GM23338 (cell line): ENCODE results near the gene RPS6KA5.

ENCODE experiments used
- EZH2 ChIP-seq: fragments of 200-600 bp; sonication (generic); IDR thresholded peaks from one replicate; pipeline ENCODE4 v1.8.0; 2017; ENCODE audit warnings: antibody characterized with exemption, mild to moderate bottlenecking, low read depth; ENCODE audit not compliant: unreplicated experiment
- EZH2phosphoT487 ChIP-seq: fragments of 200-600 bp; sonication (generic); IDR thresholded peaks from one replicate; pipeline ENCODE4 v1.8.1; 2018; ENCODE audit warnings: antibody characterized with exemption; ENCODE audit not compliant: unreplicated experiment
- JUNB ChIP-seq: IDR thresholded peaks from one replicate; pipeline ENCODE4 v1.6.1; 2016; ENCODE audit warnings: antibody characterized with exemption; ENCODE audit not compliant: unreplicated experiment
- POLR2AphosphoS5 ChIP-seq: IDR thresholded peaks from 2 replicates; pipeline ENCODE4 v1.6.1; 2016; ENCODE audit warnings: antibody characterized with exemption, low read depth
- ZNF331 ChIP-seq: fragments of 250-450 bp; sonication (Bioruptor Pico); IDR thresholded peaks from 2 replicates; pipeline ENCODE4 v1.5.0; 2020; ENCODE audit warnings: low read depth, mild to moderate bottlenecking, moderate library complexity
- TF ChIP-seq, protein P1 (sequence below), 2 experiments: fragments of 200-600 bp in 1 of 2; sonication (generic) in 1 of 2; conservative IDR thresholded peaks; 2 replicates each; pipeline versions ENCODE4 v1.5.1 to v1.6.1; 2016 to 2017; ENCODE audit warnings: antibody characterized with exemption in 2 of 2, low read depth in 2 of 2, mild to moderate bottlenecking in 2 of 2, moderate library complexity in 1 of 2
- TF ChIP-seq, protein P2 (sequence below): IDR thresholded peaks from 2 replicates; pipeline ENCODE4 v1.6.1; 2016; ENCODE audit warnings: antibody characterized with exemption

DNA sequence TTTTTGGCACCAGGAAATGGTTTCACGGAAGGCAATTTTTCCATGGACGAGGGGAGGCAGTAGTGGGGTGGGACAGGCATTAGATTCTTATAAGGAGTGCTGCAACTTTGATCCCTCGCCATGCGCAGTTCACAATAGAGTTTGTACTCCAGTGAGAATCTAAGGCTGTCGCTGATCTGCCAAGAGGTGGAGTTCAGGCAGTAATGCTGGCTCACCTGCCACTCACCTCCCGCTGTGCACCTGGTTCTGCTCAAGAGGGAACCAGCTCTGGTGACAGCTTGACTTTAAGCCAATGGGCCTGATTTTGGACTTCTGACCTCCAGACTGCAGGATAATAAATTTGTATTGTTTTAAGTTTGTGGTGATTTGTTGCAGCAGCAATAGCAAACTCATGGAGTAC lies 163.4 kb downstream of the RPS6KA5 start:
- TF ChIP-seq, protein P1, sequence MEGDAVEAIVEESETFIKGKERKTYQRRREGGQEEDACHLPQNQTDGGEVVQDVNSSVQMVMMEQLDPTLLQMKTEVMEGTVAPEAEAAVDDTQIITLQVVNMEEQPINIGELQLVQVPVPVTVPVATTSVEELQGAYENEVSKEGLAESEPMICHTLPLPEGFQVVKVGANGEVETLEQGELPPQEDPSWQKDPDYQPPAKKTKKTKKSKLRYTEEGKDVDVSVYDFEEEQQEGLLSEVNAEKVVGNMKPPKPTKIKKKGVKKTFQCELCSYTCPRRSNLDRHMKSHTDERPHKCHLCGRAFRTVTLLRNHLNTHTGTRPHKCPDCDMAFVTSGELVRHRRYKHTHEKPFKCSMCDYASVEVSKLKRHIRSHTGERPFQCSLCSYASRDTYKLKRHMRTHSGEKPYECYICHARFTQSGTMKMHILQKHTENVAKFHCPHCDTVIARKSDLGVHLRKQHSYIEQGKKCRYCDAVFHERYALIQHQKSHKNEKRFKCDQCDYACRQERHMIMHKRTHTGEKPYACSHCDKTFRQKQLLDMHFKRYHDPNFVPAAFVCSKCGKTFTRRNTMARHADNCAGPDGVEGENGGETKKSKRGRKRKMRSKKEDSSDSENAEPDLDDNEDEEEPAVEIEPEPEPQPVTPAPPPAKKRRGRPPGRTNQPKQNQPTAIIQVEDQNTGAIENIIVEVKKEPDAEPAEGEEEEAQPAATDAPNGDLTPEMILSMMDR (conservative IDR thresholded peaks at IDR 0.05; ENCODE audit: low read depth in 2 of 2) = no peak
- TF ChIP-seq JUNB (no peak), POLR2AphosphoS5 (no peak), EZH2phosphoT487 (no peak), EZH2 (no peak), ZNF331 (CRISPR knock-in tag) (no peak)
- TF ChIP-seq, protein P2, sequence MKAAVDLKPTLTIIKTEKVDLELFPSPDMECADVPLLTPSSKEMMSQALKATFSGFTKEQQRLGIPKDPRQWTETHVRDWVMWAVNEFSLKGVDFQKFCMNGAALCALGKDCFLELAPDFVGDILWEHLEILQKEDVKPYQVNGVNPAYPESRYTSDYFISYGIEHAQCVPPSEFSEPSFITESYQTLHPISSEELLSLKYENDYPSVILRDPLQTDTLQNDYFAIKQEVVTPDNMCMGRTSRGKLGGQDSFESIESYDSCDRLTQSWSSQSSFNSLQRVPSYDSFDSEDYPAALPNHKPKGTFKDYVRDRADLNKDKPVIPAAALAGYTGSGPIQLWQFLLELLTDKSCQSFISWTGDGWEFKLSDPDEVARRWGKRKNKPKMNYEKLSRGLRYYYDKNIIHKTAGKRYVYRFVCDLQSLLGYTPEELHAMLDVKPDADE = no peak
